HepG2 (cell line): Measurements from ENCODE around the gene JSRP1. TPM values are rescaled to one million over a fixed set of nuclear protein-coding genes. Genes with fewer than 3 reads are reported as not detected.

Experiments
- ATAC-seq: fragments of 200-7000 bp; cut with Tn5 transposase; 3 replicates; pipeline ENCODE4 v1.9.1; 2020; ENCODE audit warnings: mild to moderate bottlenecking, moderate library complexity
- BruUV-seq: library from RNA; stranded (reverse); fragments of 400-500 nt; replicated peaks from 2 replicates; lab custom pipeline; 2021; lab: Mats Ljungman, UMichigan
- CTCF ChIA-PET: fragments of 300-600 bp; formaldehyde crosslinking; extraction: SDS; loops from one replicate; lab custom pipeline; 2021; ENCODE audit warnings: low total read pairs, inconsistent platforms, low intra/inter-chr PET ratio; lab: Yijun Ruan, JAX
- POLR2A ChIA-PET: fragments of 350-600 bp; sonication (Branson Sonifier 250); formaldehyde crosslinking; loops from one replicate; lab custom pipeline; 2020; ENCODE audit warnings: antibody characterized with exemption, inconsistent platforms; lab: Yijun Ruan, JAX
- DNase-seq: peaks from one replicate; pipeline ENCODE4 v3.0.0-alpha.2; 2015; ENCODE audit warnings: low spot score
- FAIRE-seq: peaks from 3 replicates; lab custom pipeline; 2011; peaks lifted over from hg19 to GRCh38; lab: Jason Lieb, UNC
- H2AFZ ChIP-seq: one replicate; pipeline ENCODE4 v1.6.1; 2011; ENCODE audit warnings: low read length, inconsistent platforms
- H3K27ac ChIP-seq: fragments of 300-600 bp; 3 replicates; pipeline ENCODE4 v1.8.0; 2011; ENCODE audit warnings: mixed run types, mild to moderate bottlenecking, mixed read lengths, low read length, inconsistent platforms; ENCODE audit not compliant: insufficient read depth; ENCODE audit errors: extremely low read length
- H3K27me3 ChIP-seq, 2 experiments: fragments of 200-600 bp in 1 of 2; 2 replicates in 1 of 2; 3 replicates in 1 of 2; pipeline versions ENCODE4 v1.6.0 to v1.8.0; 2011; ENCODE audit warnings: low read length in 2 of 2, mild to moderate bottlenecking in 2 of 2, moderate library complexity in 2 of 2, inconsistent platforms in 1 of 2; ENCODE audit not compliant: insufficient read depth in 2 of 2, control insufficient read depth in 1 of 2
- H3K36me3 ChIP-seq, 2 experiments: fragments of 200-600 bp in 1 of 2; replicated peaks in 1 of 2; 2 replicates in 1 of 2; 3 replicates in 1 of 2; pipeline versions ENCODE4 v1.5.1 to v1.8.0; 2011; ENCODE audit warnings: low read length in 2 of 2, inconsistent platforms in 1 of 2; ENCODE audit not compliant: insufficient read depth in 2 of 2, control insufficient read depth in 1 of 2
- H3K4me1 ChIP-seq: 2 replicates; pipeline ENCODE4 v1.5.1; 2012; ENCODE audit warnings: low read length, inconsistent platforms; ENCODE audit not compliant: insufficient read depth
- H3K4me2 ChIP-seq: 2 replicates; pipeline ENCODE4 v1.6.0; 2011; ENCODE audit warnings: low read depth, low read length, inconsistent platforms
- H3K4me3 ChIP-seq, 3 experiments: fragments of 200-600 bp in 1 of 3; sonication (generic), shearing (Covaris generic) in 1 of 3; replicated peaks in 1 of 3; 2 replicates each; pipeline ENCODE4 v1.5.1; 2011 to 2016; ENCODE audit warnings: low read length in 3 of 3, inconsistent platforms in 2 of 3, low read depth in 2 of 3, mild to moderate bottlenecking in 2 of 3, control low read depth in 1 of 3, mixed read lengths in 1 of 3; ENCODE audit not compliant: insufficient read depth in 1 of 3
- H3K79me2 ChIP-seq: one replicate; pipeline ENCODE4 v1.6.1; 2011; ENCODE audit warnings: low read length, inconsistent platforms; ENCODE audit not compliant: insufficient read depth
- H3K9ac ChIP-seq: 2 replicates; pipeline ENCODE4 v1.6.0; 2011; ENCODE audit warnings: mild to moderate bottlenecking, low read depth, low read length, inconsistent platforms; ENCODE audit not compliant: insufficient read depth
- H3K9me3 ChIP-seq: 2 replicates; pipeline ENCODE4 v1.5.1; 2012; ENCODE audit warnings: mild to moderate bottlenecking, low read length
- H4K20me1 ChIP-seq: 2 replicates; pipeline ENCODE4 v1.6.0; 2011; ENCODE audit warnings: inconsistent platforms, mild to moderate bottlenecking, low read length, moderate library complexity; ENCODE audit not compliant: insufficient read depth
- CBFB ChIP-seq: sonication (generic); formaldehyde crosslinking; IDR thresholded peaks from 2 replicates; pipeline ENCODE4 v1.4.0; 2020; ENCODE audit warnings: missing genetic modification reagents
- HNRNPL ChIP-seq: fragments of 200-400 bp; formaldehyde crosslinking; IDR thresholded peaks from 2 replicates; pipeline ENCODE4 v1.6.1; 2017; ENCODE audit warnings: mild to moderate bottlenecking, low read depth, low read length
- NKX3-1 ChIP-seq: sonication (generic); formaldehyde crosslinking; IDR thresholded peaks from 2 replicates; pipeline ENCODE4 v1.5.0; 2020; ENCODE audit warnings: missing genetic modification reagents
- NR2F1 ChIP-seq, 2 experiments: fragments of 450-650 bp in 1 of 2; formaldehyde crosslinking in 1 of 2; IDR thresholded peaks; 2 replicates each; pipeline versions ENCODE4 v1.5.0 to v1.6.1; 2016 to 2020; ENCODE audit warnings: mild to moderate bottlenecking in 1 of 2, missing compliant biosample characterization in 1 of 2, missing genetic modification reagents in 1 of 2, moderate library complexity in 1 of 2
- PPARG ChIP-seq: conservative IDR thresholded peaks from 2 replicates; pipeline ENCODE4 v1.6.1; 2016; ENCODE audit warnings: missing biosample characterization, missing genetic modification reagents
- ZNF12 ChIP-seq: sonication (generic); formaldehyde crosslinking; IDR thresholded peaks from 2 replicates; pipeline ENCODE4 v1.5.0; 2020; ENCODE audit warnings: missing genetic modification reagents
- ZNF34 ChIP-seq: sonication (generic); formaldehyde crosslinking; IDR thresholded peaks from 2 replicates; pipeline ENCODE4 v1.4.0; 2020; ENCODE audit warnings: mild to moderate bottlenecking, missing genetic modification reagents, borderline replicate concordance
- ZNF75D ChIP-seq: sonication (generic); formaldehyde crosslinking; IDR thresholded peaks from 2 replicates; pipeline ENCODE4 v1.8.1; 2023; ENCODE audit warnings: missing genetic modification reagents, mild to moderate bottlenecking, borderline replicate concordance
- WGBS: methylation state at CpG from one replicate; pipeline ENCODE4 v1.1.6; 2017; ENCODE audit warnings: low lambda C conversion rate; 5-methylcytosine and 5-hydroxymethylcytosine counted together
- in situ Hi-C: cut with HindIII; loops from 2 replicates; pipeline ENCODE4 v1.10.0; 2017; ENCODE audit warnings: low pct_unique_long_range_greater_than_20kb; ENCODE audit not compliant: extremely low pct_ligation_motif_present
- intact Hi-C: fragments of 100-400 bp; cut with micrococcal nuclease; formaldehyde crosslinking; loops from one replicate; pipeline ENCODE4 v1.10.0; 2022; ENCODE audit not compliant: unreplicated experiment
- polyA plus RNA-seq, 8 experiments: library from polyadenylated mRNA; depleted of rRNA in 3 of 8; stranded (reverse) in 7 of 8; unstranded in 1 of 8; fragments of >200 nt; fragmentation: Illumina TruSeq in 4 of 8; extraction: Trizol in 4 of 8; gene quantifications; 2 replicates each; pipeline versions ENCODE4 v1.2.1 to v1.2.3, GENCODE V29; 2011 to 2016; ENCODE audit warnings: low read depth in 4 of 8, missing spikeins in 1 of 8, mixed read lengths in 1 of 8; ENCODE audit not compliant: insufficient read depth in 1 of 8
- total RNA-seq, 5 experiments: library from RNA; depleted of rRNA; stranded (reverse); fragments of >200 nt; fragmentation: Illumina TruSeq; extraction: Trizol; gene quantifications; 2 replicates each; pipeline ENCODE4 v1.2.3, GENCODE V29; 2016; ENCODE audit warnings: low read depth in 1 of 5
- TF ChIP-seq, protein P1 (sequence below): sonication (generic); formaldehyde crosslinking; IDR thresholded peaks from 2 replicates; pipeline ENCODE4 v1.5.1; 2020; ENCODE audit warnings: missing genetic modification reagents, mild to moderate bottlenecking, borderline replicate concordance

The JSRP1 gene
- total and polyA plus RNA-seq, 2 of the 13 experiments (the other 11 are each of a cell fraction or from before 2014, with no cell fraction given), result 0.16 to 0.38 TPM

DNA sequence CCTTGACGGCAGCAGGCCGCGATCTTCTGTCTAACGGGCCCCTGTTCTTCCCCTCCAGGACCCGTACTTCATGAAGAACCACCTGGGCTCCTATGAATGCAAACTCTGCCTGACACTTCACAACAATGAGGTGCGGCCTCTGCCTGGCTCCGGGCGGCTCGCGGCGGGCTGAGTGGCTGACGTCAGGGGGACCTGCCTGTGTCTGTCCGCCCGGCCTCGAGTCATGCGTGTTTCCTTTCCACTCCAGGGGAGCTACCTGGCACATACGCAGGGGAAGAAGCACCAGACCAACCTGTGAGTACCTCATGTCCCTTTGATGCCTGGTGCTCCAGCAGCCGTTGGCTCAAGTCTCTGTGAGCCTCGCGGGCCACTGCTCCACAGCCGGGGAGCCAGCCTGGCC lies 11.7 kb downstream of the JSRP1 start:
- Histone ChIP-seq H3K4me1 (peaks cover 48% of the 10 kb centered on the region), H3K4me2 (no peak overlapping the region), H3K79me2 (peaks cover 43% of the 10 kb centered on the region), H3K27ac (no peak overlapping the region), H3K27me3 (no peaks in the 10 kb centered on the region), H3K4me3 (no peak overlapping the region), H2AFZ (no peak overlapping the region), H4K20me1 (peaks cover 36% of the 10 kb centered on the region), H3K9me3 (no peaks in the 10 kb centered on the region), H3K9ac (no peak overlapping the region), H3K36me3 (peaks cover 25 to 50% of the 10 kb centered on the region in 2 experiments; a peak in 4 of 5 replicates)
- ATAC-seq (no peak), FAIRE-seq (no peak), DNase-seq (no peak)
- intact Hi-C loops, result no loop called here
- no TSS peak for BruUV-seq
- POLR2A ChIA-PET, result interaction anchor here (0.8 kb wide), 1 partner anchor 9 kb away, joined by 3 read pairs; no protein-coding TSS in a partner anchor
- TF ChIP-seq CBFB (CRISPR knock-in tag) (no peak), PPARG (CRISPR knock-in tag) (no peak), ZNF12 (CRISPR knock-in tag) (no peak), NR2F1 (CRISPR knock-in tag; IDR thresholded peaks at IDR 0.05) (no peak), ZNF75D (CRISPR knock-in tag) (no peak), ZNF34 (CRISPR knock-in tag) (no peak), NKX3-1 (no peak)
- 98% methylated on average over 8 of the region's 21 CpGs for WGBS
- in situ Hi-C loops, result no loop called here
- CTCF ChIA-PET, result no interaction called here

DNA sequence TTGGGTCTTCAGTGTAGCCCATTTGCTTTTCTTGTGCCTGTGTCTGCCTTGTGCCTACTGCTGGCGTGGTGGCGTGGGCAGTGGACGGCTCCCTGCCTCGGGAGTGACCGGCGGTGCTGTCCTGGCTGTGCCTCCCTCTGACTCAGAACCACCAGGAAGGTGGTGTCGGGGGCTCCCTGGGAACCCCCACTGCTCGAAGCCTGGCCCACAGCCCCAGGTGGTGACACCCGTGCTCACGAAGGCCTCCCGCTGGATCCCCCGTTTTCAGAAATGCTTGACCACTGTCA lies 12.1 kb downstream of the JSRP1 start:
- no peak overlapping the region for H3K9ac ChIP-seq
- CTCF ChIA-PET, result no interaction called here
- in situ Hi-C loops, result no loop called here

More for the DNA sequence above, 12.1 kb downstream of the JSRP1 start:
- no TSS peak for BruUV-seq
- peaks cover 39% of the 10 kb centered on the region for H4K20me1 ChIP-seq
- no peaks in the 10 kb centered on the region for H3K9me3 ChIP-seq
- no peak overlapping the region for H3K4me2 ChIP-seq
- DNase-seq (no peak), FAIRE-seq (no peak), ATAC-seq (no peak)
- H3K27me3 ChIP-seq, result no peaks in the 10 kb centered on the region
- peaks cover 47% of the 10 kb centered on the region for H3K79me2 ChIP-seq
- no peak overlapping the region for H3K4me3 ChIP-seq
- 100% methylated on average over 6 of the region's 12 CpGs for WGBS
- no peak overlapping the region for H2AFZ ChIP-seq
- H3K36me3 ChIP-seq, result peaks cover 25 to 50% of the 10 kb centered on the region in 2 experiments; a peak in 4 of 5 replicates
- intact Hi-C loops, result no loop called here
- H3K27ac ChIP-seq, result no peak overlapping the region
- H3K4me1 ChIP-seq, result peaks cover 52% of the 10 kb centered on the region
- TF ChIP-seq, protein P1, sequence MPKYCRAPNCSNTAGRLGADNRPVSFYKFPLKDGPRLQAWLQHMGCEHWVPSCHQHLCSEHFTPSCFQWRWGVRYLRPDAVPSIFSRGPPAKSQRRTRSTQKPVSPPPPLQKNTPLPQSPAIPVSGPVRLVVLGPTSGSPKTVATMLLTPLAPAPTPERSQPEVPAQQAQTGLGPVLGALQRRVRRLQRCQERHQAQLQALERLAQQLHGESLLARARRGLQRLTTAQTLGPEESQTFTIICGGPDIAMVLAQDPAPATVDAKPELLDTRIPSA (CRISPR knock-in tag), result no peak
- peak; percentile 79; the same call in 1 of the 2 replicates for TF ChIP-seq HNRNPL
- POLR2A ChIA-PET, result interaction anchor here (0.8 kb wide), 2 partner anchors 8 to 9 kb away, joined by 3 to 4 read pairs; no protein-coding TSS in a partner anchor
